ENCODE data around the gene NANOG.
"Not testable (repeated sequence)": the region's sequence is repeated elsewhere in the genome, so short reads cannot be mapped to it uniquely, and the experiment has no call there.

Gene NANOG

DNA sequence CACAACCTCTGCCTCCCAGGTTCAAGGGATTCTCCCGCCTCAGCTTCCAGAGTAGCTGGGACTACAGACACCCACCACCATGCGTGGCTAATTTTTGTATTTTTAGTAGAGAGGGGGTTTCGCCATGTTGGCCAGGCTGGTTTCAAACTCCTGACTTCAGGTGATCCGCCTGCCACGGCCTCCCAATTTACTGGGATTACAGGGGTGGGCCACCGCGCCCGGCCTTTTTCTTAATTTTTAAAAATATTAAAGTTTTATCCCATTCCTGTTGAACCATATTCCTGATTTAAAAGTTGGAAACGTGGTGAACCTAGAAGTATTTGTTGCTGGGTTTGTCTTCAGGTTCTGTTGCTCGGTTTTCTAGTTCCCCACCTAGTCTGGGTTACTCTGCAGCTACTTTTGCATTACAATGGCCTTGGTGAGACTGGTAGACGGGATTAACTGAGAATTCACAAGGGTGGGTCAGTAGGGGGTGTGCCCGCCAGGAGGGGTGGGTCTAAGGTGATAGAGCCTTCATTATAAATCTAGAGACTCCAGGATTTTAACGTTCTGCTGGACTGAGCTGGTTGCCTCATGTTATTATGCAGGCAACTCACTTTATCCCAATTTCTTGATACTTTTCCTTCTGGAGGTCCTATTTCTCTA is at the start of gene NANOG:
TSS of gene NANOG (plus strand) at position 519 of the 645 bp plus-strand sequence. CDS start 213 bp downstream, outside the sequence.
- not testable (repeated sequence) for DNase-seq

DNA sequence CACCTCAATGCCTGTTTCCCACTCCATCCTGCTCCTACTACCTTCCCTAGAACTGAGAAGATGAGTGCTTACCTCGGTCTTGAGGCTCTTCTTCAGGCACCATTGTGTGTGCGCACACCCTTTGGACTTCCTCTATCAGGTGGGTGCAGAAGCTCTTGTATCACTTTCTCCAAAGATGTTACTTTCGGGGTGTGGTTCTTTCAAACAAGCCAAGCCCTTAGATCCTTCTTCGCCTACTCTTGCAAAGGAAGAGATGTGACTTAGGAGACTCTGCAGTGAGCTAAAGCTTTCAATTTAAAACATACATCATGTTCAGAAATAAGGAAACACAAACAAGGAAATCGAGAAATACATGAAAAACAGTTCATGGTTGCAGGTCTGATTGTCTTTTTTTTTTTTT is 42.0 kb upstream of the NANOG start, which contains the start of gene CLEC4C:
TSS of gene CLEC4C (minus strand) at position 130 of the 400 bp plus-strand sequence. CDS start at position 103, 27 bp downstream.
- no peak for DNase-seq

DNA sequence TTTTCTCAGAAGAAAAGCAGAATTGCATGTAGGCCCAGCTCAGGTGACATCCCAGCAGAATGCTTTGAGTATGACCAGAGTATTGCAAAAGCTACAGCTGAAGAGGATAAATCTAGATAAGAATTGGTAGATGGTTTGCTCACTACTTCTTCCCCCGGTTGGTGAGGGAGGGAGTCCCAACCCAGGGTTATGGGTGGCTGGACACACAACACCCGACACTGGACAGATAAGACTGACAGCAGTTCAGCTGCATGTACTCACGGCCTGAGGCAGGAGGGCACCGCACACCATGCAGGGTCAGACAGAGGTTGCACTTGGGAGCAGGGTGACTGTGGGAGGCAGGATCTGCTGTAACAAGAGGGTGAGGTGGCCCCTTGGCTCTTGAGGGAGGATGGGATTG is 40.4 kb upstream of the NANOG start:
- DNase-seq: no peak

DNA sequence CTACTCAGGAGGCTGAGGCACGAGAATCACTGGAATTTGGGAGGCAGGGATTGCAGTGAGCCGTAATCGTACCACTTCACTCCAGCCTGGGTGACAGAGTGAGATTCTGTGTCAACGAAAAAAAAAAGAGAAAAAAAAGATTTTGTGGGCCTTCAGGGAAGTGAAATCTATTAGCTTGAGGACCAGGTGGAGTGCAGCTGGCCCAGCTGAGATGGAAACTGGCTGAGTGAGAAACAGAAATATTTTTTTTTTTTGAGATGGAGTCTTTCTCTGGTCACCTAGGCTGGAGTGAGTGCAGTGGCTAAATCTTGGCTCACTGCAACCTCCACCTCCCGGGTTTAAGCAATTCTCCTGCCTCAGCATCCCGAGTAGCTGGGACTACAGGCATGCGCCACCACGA is 39.8 kb upstream of the NANOG start:
- no peak for DNase-seq

DNA sequence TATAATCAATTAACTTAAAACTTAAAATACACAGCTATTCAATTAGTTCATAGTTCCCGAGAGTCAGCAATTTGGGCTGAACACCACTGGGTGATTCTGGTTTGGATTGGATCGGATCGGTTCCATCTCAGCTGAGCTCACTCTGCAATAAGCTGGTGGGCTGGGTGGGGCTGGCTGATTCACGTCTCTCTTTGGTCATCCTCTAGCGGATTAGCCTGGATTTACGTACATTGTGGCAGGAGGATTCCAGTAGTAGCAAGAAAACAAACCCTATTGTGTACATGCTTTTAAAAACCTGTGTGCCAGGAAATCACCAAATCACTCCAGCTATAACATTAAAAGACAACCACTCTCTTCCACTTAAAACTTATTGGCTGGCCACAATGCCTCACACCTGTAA is 38.9 kb upstream of the NANOG start:
- no peak for DNase-seq

DNA sequence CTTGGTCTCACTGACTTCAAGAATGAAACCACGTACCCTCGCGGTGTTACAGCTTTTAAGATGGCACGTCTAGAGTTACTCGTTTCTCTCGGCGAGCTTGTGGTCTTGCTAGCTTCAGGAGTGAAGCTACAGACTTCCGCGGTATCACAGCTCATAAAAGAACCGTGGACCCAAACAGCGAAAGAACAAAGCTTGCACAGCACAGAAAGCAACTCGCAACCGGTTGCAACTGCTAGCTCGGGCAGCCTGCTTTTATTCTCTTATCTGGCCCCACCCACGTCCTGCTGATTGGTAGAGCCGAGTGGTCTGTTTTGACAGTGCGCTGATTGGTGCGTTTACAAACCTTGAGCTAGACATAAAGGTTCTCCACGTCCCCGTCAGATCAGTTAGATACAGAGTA is 37.8 kb upstream of the NANOG start:
- DNase-seq: no peak

DNA sequence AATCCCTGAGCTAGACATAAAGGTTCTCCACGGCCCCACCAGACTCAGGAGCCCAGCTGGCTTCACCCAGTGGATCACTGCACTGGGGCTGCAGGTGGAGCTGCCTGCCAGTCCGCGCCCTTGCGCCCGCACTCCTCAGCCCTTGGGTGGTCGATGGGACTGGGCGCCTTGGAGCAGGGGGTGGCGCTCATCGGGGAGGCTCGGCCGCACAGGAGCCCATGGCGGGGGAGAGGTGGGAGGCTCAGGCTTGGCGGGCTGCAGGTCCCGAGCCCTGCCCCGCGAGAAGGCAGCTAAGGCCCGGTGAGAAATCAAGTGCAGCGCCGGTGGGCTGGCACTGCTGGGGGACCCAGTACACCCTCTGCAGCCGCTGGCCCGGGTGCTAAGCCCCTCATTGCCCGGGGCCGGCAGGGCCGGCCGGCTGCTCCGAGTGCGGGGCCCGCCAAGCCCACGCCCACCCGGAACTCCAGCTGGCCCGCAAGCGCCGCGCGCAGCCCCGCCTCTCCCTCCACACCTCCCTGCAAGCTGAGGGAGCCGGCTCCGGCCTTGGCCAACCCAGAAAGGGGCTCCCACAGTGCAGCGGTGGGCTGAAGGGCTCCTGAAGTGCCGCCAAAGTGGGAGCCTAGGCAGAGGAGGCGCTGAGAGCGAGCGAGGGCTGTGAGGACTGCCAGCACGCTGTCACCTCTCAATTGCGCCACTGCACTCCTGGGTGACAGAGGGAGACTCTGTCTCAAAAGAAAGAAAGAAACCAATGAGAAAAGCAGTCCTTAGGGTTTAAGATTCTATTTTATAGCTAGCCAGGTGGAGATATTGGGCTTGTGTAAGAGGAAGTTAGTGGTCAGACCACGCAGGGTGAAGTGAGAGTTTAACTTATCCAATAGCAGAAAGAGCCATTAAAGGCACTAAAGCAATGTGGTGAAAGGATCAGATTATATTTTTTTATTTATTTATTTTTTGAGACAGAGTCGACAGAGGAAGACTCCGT is 37.0 kb upstream of the NANOG start:
- not testable (repeated sequence) for DNase-seq

DNA sequence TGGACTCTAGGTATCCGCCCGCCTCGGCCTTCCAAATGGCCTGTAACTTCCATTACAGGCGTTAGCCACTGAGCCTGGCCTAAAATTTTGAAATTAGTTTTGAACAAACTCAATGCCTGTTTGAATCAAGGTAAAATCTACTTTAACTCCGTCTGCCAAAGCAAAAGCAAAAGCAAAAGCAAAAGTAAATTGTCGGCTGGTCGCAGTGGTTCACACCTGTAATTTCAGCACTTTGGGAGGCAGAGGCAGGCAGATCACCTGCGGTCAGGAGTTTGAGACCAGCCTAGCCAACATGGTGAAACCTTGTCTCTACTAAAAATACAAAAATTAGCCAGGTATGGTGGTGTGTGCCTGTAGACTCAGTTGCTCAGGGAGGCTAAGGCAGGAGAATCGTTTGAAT is 33.5 kb upstream of the NANOG start:
- not testable (repeated sequence) for DNase-seq

DNA sequence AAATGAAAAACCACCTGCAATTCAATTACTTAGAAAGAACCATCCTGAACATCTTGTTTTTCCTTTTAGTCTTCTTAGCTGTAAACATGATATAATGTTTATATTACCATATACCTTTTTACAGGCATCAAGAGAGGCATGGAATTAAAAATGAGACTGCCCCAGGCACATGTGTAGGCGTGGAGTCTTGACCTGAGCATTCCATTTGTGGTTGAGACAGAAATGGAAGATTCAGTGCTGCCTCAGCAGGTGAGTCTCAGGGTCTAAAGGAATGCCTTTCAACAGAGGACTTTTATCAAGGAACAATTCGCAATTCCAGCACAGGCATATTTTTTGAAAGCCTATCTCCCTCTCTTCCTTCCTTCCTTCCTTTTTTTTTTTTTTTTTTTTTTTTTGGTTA is 32.2 kb upstream of the NANOG start:
- no peak for DNase-seq

DNA sequence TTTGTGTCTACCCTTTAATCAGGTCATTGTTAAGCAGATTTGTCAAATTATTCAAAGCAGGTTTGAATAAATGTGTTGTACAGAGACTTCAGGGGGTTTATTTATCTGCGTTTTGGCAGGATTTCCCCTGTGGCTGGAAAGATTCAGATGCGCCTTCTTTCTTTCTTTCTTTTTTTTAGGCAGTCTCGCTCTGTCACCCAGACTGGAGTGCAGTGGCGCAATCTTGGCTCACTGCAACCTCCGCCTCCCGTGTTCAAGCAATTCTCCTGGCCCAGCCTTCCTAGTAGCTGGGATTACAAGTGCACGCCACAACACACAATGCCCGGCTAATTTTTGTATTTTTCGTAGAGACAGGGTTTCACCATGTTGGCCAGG is 30.4 kb upstream of the NANOG start:
- DNase-seq: no peak

DNA sequence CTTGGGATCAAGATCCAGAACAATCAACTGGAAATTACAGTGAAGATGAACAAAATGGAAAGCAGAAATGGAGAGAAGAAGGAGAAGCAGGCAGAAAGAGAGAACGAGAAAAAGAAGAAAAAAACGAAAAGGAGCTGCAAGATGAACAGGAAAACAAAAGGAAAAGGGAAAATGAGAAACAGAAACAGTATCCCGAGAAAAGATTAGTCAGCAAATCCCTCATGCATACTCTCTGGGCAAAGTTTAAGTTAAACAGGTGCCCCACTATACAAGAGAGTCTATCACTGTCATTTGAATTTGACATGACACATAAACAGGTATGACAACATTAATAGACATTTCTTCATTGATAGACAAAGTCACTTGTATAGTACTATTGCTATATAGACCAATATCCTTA is 19.2 kb upstream of the NANOG start:
- no peak for DNase-seq

DNA sequence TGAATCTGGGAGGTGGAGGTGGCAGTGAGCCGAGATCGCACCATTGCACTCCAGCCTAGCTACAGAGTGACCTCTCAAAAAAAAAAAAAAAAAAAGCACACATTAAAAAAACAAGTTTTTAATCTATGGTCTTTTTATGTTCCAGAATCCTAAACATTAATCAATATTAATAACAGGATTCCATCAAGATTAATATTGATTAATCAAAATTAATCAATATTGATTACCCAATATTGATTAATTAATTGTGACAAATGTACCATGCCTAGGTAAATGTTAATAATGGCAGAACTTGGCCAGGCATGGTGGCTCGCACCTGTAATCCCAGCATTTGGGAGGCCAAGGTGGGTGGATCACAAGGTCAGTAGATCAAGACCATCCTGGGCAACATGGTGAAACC is 7.9 kb upstream of the NANOG start:
- no peak for DNase-seq

DNA sequence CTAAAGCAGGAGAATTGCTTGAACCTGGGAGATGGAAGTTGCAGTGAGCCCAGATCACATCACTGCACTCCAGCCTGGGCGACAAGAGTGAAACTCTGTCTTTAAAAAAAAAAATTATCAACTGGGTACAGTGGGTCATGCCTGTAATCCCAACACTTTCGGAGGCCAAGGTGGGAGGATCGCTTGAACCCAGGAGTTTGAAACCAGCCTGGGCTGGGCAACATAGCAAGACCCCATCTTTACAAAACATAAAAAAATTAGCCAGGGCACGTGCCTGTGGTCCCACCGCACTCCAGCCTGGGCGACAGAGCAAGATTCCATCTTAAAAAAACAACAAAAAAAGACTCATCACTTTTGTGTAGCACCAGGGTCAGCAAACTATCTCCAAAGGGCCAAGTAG is 7.1 kb upstream of the NANOG start:
- no peak for DNase-seq

DNA sequence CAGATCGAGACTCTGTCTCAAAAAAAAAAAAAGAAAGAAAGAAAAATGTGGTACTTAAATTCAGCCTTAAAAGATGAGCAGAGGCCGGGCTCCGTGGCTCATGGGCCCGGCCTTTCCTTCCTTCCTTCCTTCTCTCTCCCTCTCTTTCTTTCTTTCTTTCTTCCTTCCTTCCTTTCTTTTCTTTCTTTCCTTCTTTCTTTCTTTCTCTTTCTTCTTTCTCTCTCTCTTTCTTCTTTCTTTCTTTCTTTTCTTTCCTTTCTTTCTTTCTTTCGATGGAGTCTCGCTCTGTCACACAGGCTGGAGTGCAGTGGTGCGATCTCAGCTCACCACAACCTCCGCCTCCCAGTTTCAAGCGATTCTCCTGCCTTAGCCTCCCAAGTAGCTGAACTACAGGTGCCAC is 5.8 kb upstream of the NANOG start:
- not testable (repeated sequence) for DNase-seq

DNA sequence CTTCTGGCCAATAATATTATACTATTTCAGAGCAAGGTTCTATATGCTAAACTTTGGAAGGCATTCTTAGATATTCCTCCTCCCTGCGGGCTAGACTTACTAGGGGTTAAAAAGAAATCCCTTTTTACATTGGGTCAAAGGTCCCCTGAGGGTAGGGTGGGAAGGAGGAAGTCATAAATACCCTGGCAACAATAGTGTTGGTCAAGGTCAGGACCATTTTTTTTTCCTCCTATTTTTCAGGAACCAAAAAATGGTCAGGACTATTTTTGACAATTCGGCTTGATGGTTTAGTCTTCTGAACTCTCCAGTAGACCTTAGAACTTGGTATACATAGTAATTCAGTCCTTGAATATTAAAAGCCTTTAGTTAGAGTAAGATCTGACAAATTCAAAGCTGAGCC is 4.5 kb upstream of the NANOG start:
- no peak for DNase-seq

DNA sequence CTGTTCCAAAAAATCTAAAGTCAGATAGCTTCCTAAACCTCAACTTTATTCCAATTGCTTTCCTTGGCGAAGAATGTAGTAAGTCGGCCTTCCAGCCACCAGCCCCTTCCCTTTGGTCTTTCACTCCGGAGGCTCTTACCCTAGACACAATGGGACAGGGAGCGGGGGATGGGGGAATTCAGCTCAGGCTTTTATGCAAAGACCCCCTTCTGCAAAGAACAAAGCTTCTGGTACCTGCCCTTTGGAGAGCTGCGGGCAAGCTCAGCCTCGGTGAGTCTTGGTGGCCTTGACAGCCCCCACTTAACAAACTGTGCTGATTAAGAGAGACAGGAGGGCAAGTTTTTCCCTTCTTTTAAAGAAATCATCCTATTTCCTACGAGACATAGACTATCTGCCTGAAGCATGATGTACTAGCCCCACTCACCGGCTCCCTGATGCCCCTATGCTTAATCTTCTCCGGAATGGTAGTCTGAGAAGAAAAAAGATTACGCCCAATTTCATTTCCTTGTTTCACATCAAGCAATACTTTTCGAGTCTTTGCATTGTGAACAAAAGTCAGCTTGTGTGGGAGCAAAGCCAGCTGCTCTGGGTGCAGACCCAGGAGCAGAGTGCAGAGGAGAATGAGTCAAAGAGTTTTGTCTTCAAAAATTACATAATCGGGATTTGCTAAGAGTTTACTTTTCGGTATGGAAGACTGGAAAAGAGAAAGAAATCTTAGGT is 1.5 kb upstream of the NANOG start:
- no peak for DNase-seq

DNA sequence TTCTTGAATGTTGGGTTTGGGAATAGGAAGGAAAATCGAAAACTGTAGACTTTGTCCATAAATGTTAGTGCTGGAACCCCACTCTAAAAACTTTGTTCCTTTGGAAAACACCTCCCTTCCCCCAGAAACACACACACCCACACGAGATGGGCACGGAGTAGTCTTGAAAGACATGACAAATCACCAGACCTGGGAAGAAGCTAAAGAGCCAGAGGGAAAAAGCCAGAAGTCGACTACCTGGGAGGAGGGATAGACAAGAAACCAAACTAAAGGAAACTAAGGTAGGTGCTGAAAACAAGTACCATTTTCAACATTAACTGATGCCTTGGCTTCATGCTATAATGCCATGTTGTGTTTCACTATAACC is 925 bp upstream of the NANOG start:
- DNase-seq: no peak

DNA sequence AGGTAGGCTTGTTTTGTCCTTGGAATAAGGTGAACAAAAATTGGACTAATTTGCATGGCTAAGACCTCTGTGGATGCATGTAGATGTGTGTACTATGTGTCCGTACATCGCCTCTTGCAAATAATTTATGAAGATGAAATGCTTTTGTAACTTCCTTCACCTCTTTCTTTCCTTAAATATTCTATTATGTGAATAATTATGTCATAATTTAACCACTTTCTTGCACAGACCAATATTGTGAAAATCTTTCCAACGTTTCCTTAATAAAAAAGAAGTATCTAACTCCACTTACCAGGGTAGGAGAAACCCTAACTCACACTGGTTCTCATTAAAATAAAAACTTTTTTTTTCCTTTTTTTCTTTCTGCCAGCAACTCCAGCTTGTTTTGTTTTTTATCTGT is 4.0 kb downstream of the NANOG start:
- DNase-seq: no peak

DNA sequence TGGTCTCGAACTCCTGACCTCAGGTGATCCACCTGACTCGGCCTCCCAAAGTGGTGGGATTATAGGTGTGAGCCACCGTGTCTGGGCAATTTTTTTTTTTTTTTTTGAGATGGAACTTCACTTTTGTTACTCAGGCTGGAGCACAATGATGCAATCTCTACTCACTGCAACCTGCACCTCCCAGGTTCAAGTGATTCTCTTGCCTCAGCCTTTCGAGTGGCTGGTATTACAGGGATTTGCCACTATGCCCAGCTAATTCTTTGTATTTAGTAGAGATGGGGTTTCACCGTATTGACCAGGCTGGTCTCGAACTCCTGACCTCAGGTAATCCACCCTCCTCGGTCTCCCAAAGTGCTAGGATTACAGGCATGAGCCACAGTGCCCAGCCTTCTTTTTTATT is 8.1 kb downstream of the NANOG start:
- not testable (repeated sequence) for DNase-seq

DNA sequence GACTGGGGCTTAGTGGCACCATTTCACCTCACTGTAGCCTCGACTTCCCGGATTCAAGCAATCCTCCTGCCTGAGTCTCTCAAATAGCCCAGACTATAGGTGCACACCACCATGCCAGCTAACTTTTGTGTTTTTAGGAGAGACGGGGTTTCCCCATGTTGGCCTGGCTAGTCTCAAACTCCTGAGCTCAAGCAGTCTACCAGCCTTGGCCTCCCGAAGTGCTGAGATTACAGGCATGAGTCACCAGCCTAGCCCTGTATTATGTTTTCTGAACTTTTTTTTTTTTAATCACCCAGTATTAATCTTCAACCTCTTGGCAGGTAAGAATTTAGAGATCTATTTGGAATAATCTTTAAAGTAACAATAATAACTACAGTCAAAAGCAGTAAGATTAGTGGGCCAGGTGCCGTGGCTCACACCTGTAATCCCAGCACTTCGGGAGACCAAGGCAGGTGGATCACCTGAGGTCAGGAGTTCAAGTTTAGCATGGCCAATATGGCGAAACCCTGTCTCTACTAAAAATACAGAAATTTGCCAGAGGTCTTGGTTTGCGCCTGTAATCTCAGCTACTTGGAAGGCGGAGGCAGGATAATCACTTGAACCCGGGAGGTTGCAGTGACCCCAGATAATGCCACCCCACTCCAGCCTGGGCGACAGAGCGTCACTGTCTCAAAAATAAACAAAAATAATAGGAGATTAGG is 8.6 kb downstream of the NANOG start:
- no peak for DNase-seq

DNA sequence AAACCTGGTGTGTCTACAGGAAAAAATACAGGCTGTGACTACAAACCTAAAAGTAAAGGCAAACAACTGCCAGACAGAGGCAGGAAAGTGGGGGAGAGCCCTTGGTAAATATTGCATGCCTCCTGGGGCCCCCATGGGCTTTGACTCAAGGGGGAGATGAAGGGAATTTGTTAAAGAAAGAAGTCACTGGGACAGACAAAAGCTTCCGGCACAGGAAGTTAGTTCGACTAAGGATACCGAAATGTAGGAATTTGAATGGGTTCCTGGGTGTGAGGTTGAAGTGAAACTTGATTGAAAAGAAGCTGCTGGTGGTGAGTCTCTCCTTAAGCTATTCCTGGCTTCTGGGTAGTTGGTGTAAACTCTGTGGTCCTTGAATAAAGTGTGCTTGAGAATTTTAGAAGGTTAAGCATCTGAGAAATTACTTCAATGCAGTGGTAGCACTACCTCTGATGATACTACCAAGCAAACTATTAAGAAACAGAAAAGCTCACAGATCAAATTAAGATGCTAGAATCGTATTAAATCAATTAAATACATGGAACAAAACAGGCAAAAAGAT is 9.6 kb downstream of the NANOG start:
- not testable (repeated sequence) for DNase-seq

DNA sequence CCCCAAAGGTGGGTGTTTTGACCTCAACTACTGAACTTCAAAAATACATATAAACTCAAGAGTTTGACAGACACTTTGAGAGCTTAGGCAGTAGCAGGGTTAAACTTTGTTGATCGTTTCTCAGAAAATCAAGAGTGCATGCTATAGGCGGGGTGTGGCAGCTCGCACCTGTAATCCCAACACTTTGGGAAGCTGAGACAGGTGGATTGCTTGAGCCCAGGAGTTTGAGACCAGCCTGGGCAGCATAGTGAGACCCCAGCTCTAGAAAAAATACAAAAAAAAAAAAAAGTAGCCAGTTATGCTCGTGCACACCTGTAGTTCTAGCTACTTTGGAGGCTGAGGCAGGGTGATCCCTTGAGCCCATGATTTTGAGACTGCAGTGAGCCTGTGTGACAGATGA is 12.3 kb downstream of the NANOG start:
- no peak for DNase-seq

DNA sequence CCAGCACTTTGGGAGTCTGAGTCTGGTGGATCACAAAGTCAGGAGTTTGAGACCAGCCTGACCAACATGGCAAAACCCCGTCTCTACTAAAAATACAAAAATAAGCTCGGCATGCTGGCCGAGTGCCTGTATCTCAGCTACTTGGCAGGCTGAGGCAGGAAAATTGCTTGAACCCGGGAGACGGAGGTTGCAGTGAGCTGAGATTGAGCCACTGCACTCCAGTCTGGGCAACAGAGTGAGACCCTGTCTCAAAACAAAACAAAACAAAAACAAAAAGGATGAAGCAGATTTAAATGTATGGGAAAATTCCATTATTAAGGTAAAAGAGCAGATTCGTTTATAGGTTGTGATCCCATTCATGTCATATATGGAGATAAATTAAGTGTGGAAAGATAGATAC is 17.1 kb downstream of the NANOG start:
- DNase-seq: not testable (repeated sequence)
